HFF-Myc (cell line): ENCODE measurements around the gene PADI3.

ENCODE experiments used
- DNase-seq: peaks from one replicate; pipeline ENCODE4 v3.0.0-alpha.2; 2011; ENCODE audit warnings: low read depth; ENCODE audit errors: extremely low read depth
- H3K4me3 ChIP-seq: replicated peaks from 2 replicates; pipeline ENCODE4 v1.5.1; 2011; ENCODE audit warnings: low read depth, mild to moderate bottlenecking, control low read depth, low read length
- TF ChIP-seq, protein P1 (sequence below): IDR thresholded peaks from 2 replicates; pipeline ENCODE4 v1.5.1; 2012; ENCODE audit warnings: mild to moderate bottlenecking, low read depth, low read length, control low read depth; ENCODE audit errors: missing control alignments

PADI3 gene

GRCh38 chr1:17295292-17295691, 46.4 kb downstream of the PADI3 start:
- no peak overlapping the region for H3K4me3 ChIP-seq
- DNase-seq = no peak
- TF ChIP-seq, protein P1, sequence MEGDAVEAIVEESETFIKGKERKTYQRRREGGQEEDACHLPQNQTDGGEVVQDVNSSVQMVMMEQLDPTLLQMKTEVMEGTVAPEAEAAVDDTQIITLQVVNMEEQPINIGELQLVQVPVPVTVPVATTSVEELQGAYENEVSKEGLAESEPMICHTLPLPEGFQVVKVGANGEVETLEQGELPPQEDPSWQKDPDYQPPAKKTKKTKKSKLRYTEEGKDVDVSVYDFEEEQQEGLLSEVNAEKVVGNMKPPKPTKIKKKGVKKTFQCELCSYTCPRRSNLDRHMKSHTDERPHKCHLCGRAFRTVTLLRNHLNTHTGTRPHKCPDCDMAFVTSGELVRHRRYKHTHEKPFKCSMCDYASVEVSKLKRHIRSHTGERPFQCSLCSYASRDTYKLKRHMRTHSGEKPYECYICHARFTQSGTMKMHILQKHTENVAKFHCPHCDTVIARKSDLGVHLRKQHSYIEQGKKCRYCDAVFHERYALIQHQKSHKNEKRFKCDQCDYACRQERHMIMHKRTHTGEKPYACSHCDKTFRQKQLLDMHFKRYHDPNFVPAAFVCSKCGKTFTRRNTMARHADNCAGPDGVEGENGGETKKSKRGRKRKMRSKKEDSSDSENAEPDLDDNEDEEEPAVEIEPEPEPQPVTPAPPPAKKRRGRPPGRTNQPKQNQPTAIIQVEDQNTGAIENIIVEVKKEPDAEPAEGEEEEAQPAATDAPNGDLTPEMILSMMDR = no peak

- no peak overlapping the region for H3K4me3 ChIP-seq
- TF ChIP-seq, protein P1 = no peak
- no peak for DNase-seq
Observed at GRCh38 chr1:17296086-17296485, 47.2 kb downstream of the PADI3 start.

GRCh38 chr1:17297991-17298390, 49.1 kb downstream of the PADI3 start:
- TF ChIP-seq, protein P1 = no peak
- no peak for DNase-seq
- no peak overlapping the region for H3K4me3 ChIP-seq

- DNase-seq = no peak
- no peak overlapping the region for H3K4me3 ChIP-seq
- TF ChIP-seq, protein P1 = no peak
Observed at GRCh38 chr1:17301767-17302166, 52.9 kb downstream of the PADI3 start.

GRCh38 chr1:17304151-17304825, 55.4 kb downstream of the PADI3 start:
- TF ChIP-seq, protein P1 = no peak
- DNase-seq = no peak
- H3K4me3 ChIP-seq = no peak overlapping the region

DNA sequence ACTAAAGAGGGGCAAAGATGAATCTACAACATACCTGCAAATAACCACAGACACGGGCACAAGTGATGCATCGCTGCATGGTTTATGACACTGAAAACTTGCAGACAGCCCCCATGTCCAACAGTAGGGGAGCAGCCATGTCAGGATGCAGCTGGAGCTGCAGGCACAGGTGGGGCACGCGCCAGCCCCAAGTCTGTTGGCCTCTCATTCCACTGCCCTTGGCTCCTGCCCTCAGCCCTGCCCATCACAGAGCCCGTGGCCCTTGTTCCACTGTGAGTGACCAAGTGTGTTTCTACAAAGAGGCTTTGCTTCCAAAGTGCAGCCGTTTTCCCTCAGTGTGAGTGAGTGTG, 55.9 kb downstream of the PADI3 start:
- TF ChIP-seq, protein P1 = no peak
- no peak for DNase-seq
- H3K4me3 ChIP-seq = no peak overlapping the region

DNA sequence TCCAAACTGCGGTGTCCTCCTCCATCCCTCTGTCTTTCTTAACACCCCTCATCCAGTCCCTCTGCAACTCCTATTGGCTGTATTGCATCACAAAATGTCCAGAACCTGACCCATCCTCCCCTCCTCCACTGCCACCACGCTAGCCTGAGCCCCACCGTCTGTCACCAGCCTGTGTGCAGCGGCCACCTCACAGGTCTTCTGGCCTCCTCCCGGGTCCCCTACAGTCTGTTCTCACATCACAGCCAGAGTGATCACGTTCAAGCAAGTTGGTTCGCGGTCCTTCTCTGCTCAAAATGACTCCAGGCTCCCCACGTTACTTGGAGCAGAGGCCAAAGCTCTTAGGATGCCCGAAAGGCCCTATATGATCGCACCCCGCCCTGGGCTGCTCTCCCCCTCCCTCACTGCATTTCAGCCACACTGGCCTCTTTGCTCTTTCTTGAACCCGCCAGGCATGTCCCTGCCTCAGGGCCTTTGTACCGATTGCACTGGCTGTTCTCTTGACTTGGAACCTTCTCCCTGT, 56.7 kb downstream of the PADI3 start:
- no peak overlapping the region for H3K4me3 ChIP-seq
- TF ChIP-seq, protein P1 = no peak

More for the DNA sequence above, 56.7 kb downstream of the PADI3 start:
- no peak for DNase-seq
